WTC11 (cell line): ENCODE data around the gene TMEM207. TPM values are rescaled to one million over a fixed set of nuclear protein-coding genes. Genes with fewer than 3 reads are reported as not detected.

Experiments used
- ATAC-seq: fragments of 200-7000 bp; cut with Tn5 transposase; 2 replicates; pipeline ENCODE4 v1.10.0; 2021; ENCODE audit warnings: mild to moderate bottlenecking, moderate library complexity
- CTCF ChIA-PET: fragments of 300-600 bp; sonication (Branson Sonifier 250); formaldehyde crosslinking; loops from one replicate; lab custom pipeline; 2021; ENCODE audit warnings: antibody characterized with exemption; lab: Charles Lee
- POLR2A ChIA-PET: fragments of 350-600 bp; sonication (Branson Sonifier 250); formaldehyde crosslinking; loops from one replicate; lab custom pipeline; 2021; ENCODE audit warnings: antibody characterized with exemption; lab: Charles Lee
- DNase-seq: peaks from one replicate; pipeline ENCODE4 v3.0.0; 2021; ENCODE audit warnings: low spot score
- H3K27ac Mint-ChIP-seq: 2 replicates; pipeline ENCODE4 v1.8.0; 2021; ENCODE audit warnings: mixed read lengths
- H3K27me3 Mint-ChIP-seq: 2 replicates; pipeline ENCODE4 v1.8.0; 2021; ENCODE audit warnings: low read depth, mild to moderate bottlenecking, moderate library complexity, mixed read lengths
- H3K36me3 Mint-ChIP-seq: 2 replicates; pipeline ENCODE4 v1.8.0; 2021; ENCODE audit warnings: mixed read lengths
- H3K4me1 Mint-ChIP-seq: 2 replicates; pipeline ENCODE4 v1.8.0; 2022; ENCODE audit warnings: mixed read lengths
- H3K4me3 Mint-ChIP-seq: 2 replicates; pipeline ENCODE4 v1.8.0; 2021; ENCODE audit warnings: mild to moderate bottlenecking, moderate library complexity, mixed read lengths
- H3K9me3 Mint-ChIP-seq: 2 replicates; pipeline ENCODE4 v1.8.0; 2021; ENCODE audit warnings: mixed read lengths
- AFF4 ChIP-seq: sonication (generic); formaldehyde crosslinking; IDR thresholded peaks from 2 replicates; pipeline ENCODE4 v1.8.1; 2023; ENCODE audit warnings: mild to moderate bottlenecking, missing genetic modification reagents, borderline replicate concordance
- CTCF ChIP-seq: fragments of 200-600 bp; IDR thresholded peaks from 2 replicates; pipeline ENCODE4 v1.8.0; 2022; ENCODE audit warnings: antibody characterized with exemption
- E2F1 ChIP-seq: sonication (generic); formaldehyde crosslinking; IDR thresholded peaks from 2 replicates; pipeline ENCODE4 v1.8.0; 2022; ENCODE audit warnings: mild to moderate bottlenecking, missing genetic modification reagents
- E2F4 ChIP-seq: sonication (generic); formaldehyde crosslinking; IDR thresholded peaks from 2 replicates; pipeline ENCODE4 v1.8.1; 2022; ENCODE audit warnings: low read depth, mild to moderate bottlenecking, moderate library complexity, missing genetic modification reagents, borderline replicate concordance
- EMX1 ChIP-seq: fragments of 250-450 bp; sonication (Bioruptor Pico); IDR thresholded peaks from 2 replicates; pipeline ENCODE4 v1.8.0; 2021; ENCODE audit warnings: mild to moderate bottlenecking
- FOXJ3 ChIP-seq: sonication (generic); formaldehyde crosslinking; IDR thresholded peaks from 2 replicates; pipeline ENCODE4 v1.9.0; 2021; ENCODE audit warnings: missing genetic modification reagents, mild to moderate bottlenecking, borderline replicate concordance
- FOXP1 ChIP-seq: sonication (generic); formaldehyde crosslinking; IDR thresholded peaks from 2 replicates; pipeline ENCODE4 v1.8.0; 2022; ENCODE audit warnings: missing genetic modification reagents, mild to moderate bottlenecking, moderate library complexity, borderline replicate concordance
- GRHL2 ChIP-seq: fragments of 250-450 bp; sonication (Bioruptor Pico); IDR thresholded peaks from 2 replicates; pipeline ENCODE4 v1.8.0; 2022; ENCODE audit warnings: mild to moderate bottlenecking, moderate library complexity; ENCODE audit not compliant: insufficient replicate concordance, severe bottlenecking
- GTF2I ChIP-seq: fragments of 250-450 bp; sonication (Bioruptor Pico); conservative IDR thresholded peaks from 2 replicates; pipeline ENCODE4 v1.4.0; 2021; ENCODE audit warnings: mild to moderate bottlenecking
- IRF2 ChIP-seq: sonication (generic); formaldehyde crosslinking; IDR thresholded peaks from 2 replicates; pipeline ENCODE4 v1.8.0; 2022; ENCODE audit warnings: low read depth, missing genetic modification reagents, borderline replicate concordance
- PRDM15 ChIP-seq: sonication (generic); formaldehyde crosslinking; IDR thresholded peaks from 2 replicates; pipeline ENCODE4 v1.8.0; 2022; ENCODE audit warnings: missing genetic modification reagents
- RORB ChIP-seq: fragments of 250-450 bp; sonication (Bioruptor Pico); IDR thresholded peaks from 2 replicates; pipeline ENCODE4 v1.9.0; 2021; ENCODE audit warnings: mild to moderate bottlenecking
- SMAD3 ChIP-seq: sonication (generic); formaldehyde crosslinking; IDR thresholded peaks from 2 replicates; pipeline ENCODE4 v1.8.0; 2022; ENCODE audit warnings: missing genetic modification reagents, mild to moderate bottlenecking, borderline replicate concordance
- SMAD4 ChIP-seq: sonication (generic); formaldehyde crosslinking; IDR thresholded peaks from 2 replicates; pipeline ENCODE4 v1.8.0; 2022; ENCODE audit warnings: mild to moderate bottlenecking, missing genetic modification reagents
- ZNF219 ChIP-seq: sonication (generic); formaldehyde crosslinking; IDR thresholded peaks from 2 replicates; pipeline ENCODE4 v1.8.0; 2023; ENCODE audit warnings: missing genetic modification reagents, mild to moderate bottlenecking, borderline replicate concordance
- ZNF532 ChIP-seq: fragments of 250-450 bp; sonication (Bioruptor Pico); IDR thresholded peaks from 2 replicates; pipeline ENCODE4 v1.9.0; 2021; ENCODE audit warnings: mild to moderate bottlenecking, borderline replicate concordance
- total RNA-seq: library from RNA; stranded (reverse); gene quantifications from 3 replicates; pipeline ENCODE4 v1.2.3, GENCODE V29; 2021

The TMEM207 gene
- total RNA-seq, 1 experiment from 2014 or later = not detected

- TF ChIP-seq AFF4 (CRISPR knock-in tag) = no peak
- TF ChIP-seq E2F1 (CRISPR knock-in tag) = no peak
- TF ChIP-seq FOXJ3 (CRISPR knock-in tag) = no peak
- no peak for TF ChIP-seq EMX1 (CRISPR knock-in tag)
- TF ChIP-seq FOXP1 = no peak
- no peak for TF ChIP-seq ZNF219
- TF ChIP-seq E2F4 = no peak
Measured at GRCh38 chr3:190404715-190405114, 45.0 kb downstream of the TMEM207 start (continued).

GRCh38 chr3:190401963-190402362, 47.7 kb downstream of the TMEM207 start:
- no peaks in the 10 kb centered on the region for H3K4me1 Mint-ChIP-seq
- H3K36me3 Mint-ChIP-seq = no peaks in the 10 kb centered on the region
- DNase-seq (no peak), ATAC-seq (no peak)
- H3K27me3 Mint-ChIP-seq = no peaks in the 10 kb centered on the region
- no peak overlapping the region for H3K27ac Mint-ChIP-seq
- TF ChIP-seq SMAD3 (no peak), CTCF (no peak), IRF2 (CRISPR knock-in tag) (no peak), GRHL2 (CRISPR knock-in tag) (no peak), RORB (no peak), GTF2I (no peak), ZNF532 (no peak), PRDM15 (no peak), SMAD4 (no peak)
- no peak overlapping the region for H3K4me3 Mint-ChIP-seq
- CTCF ChIA-PET = interaction anchor here (1.8 kb wide), 1 partner anchor 79 kb away, joined by 5 read pairs; the partner anchor contains the start of gene CLDN1
- POLR2A ChIA-PET = no interaction called here
- no peaks in the 10 kb centered on the region for H3K9me3 Mint-ChIP-seq
